Measurements from ENCODE around the gene PTPRA. TPM values are rescaled to one million over a fixed set of nuclear protein-coding genes. Genes with fewer than 3 reads are reported as not detected.

Gene PTPRA
- total and polyA plus RNA-seq, 2 of the 13 experiments (the other 11 are each of a cell fraction or from before 2014, with no cell fraction given) = 47.2 to 127 TPM

DNA sequence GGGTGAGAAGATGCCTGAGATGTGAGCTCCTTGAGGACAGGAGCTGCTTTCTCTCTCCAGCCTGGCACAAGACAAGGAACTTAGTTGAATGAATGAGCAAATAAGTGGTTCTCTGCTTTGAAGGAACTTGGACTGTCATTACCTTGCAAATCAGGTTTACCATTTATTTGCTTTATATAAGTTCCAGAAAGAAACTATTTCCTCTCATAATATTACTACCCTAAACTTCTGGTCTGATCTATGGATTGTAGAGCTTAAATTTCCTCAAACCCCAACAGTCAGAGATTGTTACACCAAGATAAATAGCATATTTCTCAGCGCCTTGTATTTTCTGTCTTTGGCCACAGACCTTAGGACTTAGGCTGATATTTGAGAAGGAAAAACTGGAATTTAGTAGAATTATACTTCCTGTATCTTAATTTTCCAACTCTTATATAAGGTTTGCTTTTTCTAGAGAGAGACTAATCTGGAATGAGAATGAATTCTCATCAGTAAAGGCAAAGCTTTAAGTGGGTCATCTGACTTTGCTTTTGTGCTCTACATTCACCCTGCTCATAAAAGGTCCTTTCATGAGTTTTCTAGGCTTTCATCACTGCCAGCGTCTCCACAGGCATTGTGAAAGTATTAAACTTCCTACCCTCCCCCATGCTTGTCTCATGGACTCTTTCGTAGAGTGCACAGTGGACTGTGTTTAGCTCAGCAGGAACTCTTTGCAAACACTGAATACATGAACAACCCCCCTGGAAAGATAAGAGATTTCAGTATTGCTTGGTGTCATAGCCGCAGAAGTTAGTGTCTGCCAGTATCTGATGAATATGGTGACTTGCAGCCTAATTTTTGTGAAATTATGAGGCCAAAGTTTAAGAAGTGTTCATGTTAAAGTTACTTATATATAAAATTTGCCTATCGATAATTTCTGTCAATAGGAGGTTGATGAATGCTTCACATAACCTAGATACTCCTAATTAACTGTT lies 74.0 kb downstream of the PTPRA start (continued):
- TF ChIP-seq, protein P1, sequence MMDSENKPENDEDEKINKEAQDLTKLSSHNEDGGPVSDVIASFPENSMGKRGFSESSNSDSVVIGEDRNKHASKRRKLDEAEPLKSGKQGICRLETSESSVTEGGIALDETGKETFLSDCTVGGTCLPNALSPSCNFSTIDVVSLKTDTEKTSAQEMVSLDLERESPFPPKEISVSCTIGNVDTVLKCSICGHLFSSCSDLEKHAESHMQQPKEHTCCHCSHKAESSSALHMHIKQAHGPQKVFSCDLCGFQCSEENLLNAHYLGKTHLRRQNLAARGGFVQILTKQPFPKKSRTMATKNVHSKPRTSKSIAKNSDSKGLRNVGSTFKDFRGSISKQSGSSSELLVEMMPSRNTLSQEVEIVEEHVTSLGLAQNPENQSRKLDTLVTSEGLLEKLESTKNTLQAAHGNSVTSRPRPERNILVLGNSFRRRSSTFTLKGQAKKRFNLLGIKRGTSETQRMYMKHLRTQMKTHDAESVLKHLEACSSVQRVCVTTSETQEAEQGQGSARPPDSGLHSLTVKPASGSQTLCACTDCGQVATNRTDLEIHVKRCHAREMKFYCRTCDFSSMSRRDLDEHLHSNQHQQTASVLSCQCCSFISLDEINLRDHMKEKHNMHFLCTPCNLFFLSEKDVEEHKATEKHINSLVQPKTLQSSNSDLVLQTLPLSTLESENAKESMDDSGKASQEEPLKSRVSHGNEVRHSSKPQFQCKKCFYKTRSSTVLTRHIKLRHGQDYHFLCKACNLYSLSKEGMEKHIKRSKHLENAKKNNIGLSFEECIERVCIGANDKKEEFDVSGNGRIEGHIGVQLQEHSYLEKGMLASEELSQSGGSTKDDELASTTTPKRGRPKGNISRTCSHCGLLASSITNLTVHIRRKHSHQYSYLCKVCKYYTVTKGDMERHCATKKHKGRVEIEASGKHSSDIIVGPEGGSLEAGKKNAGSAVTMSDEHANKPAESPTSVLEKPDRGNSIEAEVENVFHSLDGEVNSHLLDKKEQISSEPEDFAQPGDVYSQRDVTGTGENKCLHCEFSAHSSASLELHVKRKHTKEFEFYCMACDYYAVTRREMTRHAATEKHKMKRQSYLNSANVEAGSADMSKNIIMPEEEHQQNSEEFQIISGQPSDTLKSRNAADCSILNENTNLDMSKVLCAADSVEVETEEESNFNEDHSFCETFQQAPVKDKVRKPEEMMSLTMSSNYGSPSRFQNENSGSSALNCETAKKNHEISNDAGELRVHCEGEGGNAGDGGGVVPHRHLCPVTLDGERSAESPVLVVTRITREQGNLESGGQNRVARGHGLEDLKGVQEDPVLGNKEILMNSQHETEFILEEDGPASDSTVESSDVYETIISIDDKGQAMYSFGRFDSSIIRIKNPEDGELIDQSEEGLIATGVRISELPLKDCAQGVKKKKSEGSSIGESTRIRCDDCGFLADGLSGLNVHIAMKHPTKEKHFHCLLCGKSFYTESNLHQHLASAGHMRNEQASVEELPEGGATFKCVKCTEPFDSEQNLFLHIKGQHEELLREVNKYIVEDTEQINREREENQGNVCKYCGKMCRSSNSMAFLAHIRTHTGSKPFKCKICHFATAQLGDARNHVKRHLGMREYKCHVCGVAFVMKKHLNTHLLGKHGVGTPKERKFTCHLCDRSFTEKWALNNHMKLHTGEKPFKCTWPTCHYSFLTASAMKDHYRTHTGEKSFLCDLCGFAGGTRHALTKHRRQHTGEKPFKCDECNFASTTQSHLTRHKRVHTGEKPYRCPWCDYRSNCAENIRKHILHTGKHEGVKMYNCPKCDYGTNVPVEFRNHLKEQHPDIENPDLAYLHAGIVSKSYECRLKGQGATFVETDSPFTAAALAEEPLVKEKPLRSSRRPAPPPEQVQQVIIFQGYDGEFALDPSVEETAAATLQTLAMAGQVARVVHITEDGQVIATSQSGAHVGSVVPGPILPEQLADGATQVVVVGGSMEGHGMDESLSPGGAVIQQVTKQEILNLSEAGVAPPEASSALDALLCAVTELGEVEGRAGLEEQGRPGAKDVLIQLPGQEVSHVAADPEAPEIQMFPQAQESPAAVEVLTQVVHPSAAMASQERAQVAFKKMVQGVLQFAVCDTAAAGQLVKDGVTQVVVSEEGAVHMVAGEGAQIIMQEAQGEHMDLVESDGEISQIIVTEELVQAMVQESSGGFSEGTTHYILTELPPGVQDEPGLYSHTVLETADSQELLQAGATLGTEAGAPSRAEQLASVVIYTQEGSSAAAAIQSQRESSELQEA (CRISPR knock-in tag; IDR thresholded peaks at IDR 0.05; ENCODE audit: not compliant biosample characterization) = no peak
- TF ChIP-seq ZNF382 (CRISPR knock-in tag; IDR thresholded peaks at IDR 0.05; ENCODE audit: borderline replicate concordance) (no peak), MED13 (CRISPR knock-in tag; IDR thresholded peaks at IDR 0.05) (no peak), KLF11 (CRISPR knock-in tag; IDR thresholded peaks at IDR 0.05) (peak; percentile 82; the same call in 1 of the 2 replicates), SP1 (IDR thresholded peaks at IDR 0.05) (no peak), SP1 (CRISPR knock-in tag; IDR thresholded peaks at IDR 0.05) (peak; percentile 56; the same call in 1 of the 2 replicates), ZNF674 (CRISPR knock-in tag; IDR thresholded peaks at IDR 0.05; ENCODE audit: low read depth) (no peak), ZNF501 (CRISPR knock-in tag; IDR thresholded peaks at IDR 0.05) (no peak), ZNF792 (CRISPR knock-in tag; IDR thresholded peaks at IDR 0.05) (peak; percentile 96)
- TF ChIP-seq, protein P2, sequence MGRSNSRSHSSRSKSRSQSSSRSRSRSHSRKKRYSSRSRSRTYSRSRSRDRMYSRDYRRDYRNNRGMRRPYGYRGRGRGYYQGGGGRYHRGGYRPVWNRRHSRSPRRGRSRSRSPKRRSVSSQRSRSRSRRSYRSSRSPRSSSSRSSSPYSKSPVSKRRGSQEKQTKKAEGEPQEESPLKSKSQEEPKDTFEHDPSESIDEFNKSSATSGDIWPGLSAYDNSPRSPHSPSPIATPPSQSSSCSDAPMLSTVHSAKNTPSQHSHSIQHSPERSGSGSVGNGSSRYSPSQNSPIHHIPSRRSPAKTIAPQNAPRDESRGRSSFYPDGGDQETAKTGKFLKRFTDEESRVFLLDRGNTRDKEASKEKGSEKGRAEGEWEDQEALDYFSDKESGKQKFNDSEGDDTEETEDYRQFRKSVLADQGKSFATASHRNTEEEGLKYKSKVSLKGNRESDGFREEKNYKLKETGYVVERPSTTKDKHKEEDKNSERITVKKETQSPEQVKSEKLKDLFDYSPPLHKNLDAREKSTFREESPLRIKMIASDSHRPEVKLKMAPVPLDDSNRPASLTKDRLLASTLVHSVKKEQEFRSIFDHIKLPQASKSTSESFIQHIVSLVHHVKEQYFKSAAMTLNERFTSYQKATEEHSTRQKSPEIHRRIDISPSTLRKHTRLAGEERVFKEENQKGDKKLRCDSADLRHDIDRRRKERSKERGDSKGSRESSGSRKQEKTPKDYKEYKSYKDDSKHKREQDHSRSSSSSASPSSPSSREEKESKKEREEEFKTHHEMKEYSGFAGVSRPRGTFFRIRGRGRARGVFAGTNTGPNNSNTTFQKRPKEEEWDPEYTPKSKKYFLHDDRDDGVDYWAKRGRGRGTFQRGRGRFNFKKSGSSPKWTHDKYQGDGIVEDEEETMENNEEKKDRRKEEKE (IDR thresholded peaks at IDR 0.05) = no peak
- TF ChIP-seq, protein P3, sequence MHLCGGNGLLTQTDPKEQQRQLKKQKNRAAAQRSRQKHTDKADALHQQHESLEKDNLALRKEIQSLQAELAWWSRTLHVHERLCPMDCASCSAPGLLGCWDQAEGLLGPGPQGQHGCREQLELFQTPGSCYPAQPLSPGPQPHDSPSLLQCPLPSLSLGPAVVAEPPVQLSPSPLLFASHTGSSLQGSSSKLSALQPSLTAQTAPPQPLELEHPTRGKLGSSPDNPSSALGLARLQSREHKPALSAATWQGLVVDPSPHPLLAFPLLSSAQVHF (CRISPR knock-in tag; IDR thresholded peaks at IDR 0.05) = no peak
